Stimulated activated CD8-positive, alpha-beta memory T cell treated with anti-CD3 and anti-CD28 coated beads, Interleukin-12 subunit alpha, Interleukin-12 subunit beta, amount 100 ng/mL, for 24 hours (primary cell): Measurements from ENCODE around the gene RAB3A.
"Not testable (repeated sequence)": the region's sequence is repeated elsewhere in the genome, so short reads cannot be mapped to it uniquely, and the experiment has no call there.

Source experiments
- DNase-seq: peaks from one replicate; pipeline ENCODE4 v3.0.0-alpha.2; 2020; ENCODE audit errors: extremely low read depth

The RAB3A gene

DNA sequence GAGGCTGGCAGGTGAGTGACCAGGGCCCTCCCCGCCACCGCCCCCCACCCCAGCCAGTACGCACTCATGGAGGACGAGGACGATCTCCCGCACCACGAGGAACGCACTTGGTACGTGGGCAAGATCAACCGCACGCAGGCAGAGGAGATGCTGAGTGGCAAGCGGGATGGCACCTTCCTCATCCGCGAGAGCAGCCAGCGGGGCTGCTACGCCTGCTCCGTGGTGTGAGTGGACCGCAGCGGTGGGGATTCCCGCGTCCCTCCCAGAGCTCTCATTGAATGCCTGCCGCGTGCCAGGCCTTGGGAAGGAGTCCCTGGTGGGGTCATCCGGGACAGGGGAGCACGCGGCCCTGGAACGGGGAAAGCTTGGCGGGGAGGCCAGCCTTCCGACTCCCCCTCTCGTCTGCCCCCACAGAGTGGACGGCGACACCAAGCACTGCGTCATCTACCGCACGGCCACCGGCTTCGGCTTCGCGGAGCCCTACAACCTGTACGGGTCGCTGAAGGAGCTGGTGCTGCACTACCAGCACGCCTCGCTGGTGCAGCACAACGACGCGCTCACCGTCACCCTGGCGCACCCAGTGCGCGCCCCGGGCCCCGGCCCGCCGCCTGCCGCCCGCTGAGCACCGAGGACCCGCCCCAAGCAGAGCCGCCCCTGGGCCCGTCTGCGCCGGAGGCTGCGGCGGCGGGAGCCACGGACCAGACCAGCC, 35.0 kb downstream of the RAB3A start:
- DNase-seq, result no peak

DNA sequence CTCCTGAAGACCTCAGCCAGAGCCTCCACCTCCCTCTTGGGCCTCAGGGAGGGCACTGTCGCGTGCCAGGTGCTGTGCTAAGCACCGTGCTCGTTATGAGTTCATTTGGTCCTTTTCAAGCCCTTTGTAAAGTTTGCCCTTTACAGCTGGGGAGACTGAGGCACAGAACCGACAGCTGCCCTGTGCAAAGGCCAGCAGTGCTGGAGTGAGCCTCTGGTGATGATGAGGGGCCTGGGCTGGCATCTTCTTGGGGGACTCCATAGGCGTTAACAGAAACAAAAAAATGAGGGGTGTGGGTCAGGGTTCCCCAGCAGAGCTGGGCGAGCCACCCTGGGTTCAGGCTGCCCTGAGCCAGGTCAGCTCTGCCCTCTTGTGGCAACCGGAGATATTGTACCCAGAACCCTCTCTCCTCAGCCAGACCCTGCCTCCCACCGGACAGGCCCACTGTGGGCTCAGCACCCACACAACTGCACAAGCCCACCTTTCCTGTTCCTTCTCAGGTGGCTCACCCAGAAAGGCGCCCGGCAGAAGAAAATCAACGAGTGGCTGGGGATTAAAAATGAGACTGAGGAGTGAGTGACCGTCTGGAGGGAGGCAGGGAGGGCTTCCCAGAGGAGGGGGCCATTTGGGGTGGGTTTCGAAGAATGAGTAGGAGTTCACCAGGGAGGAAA, 35.7 kb downstream of the RAB3A start:
- DNase-seq, result no peak

DNA sequence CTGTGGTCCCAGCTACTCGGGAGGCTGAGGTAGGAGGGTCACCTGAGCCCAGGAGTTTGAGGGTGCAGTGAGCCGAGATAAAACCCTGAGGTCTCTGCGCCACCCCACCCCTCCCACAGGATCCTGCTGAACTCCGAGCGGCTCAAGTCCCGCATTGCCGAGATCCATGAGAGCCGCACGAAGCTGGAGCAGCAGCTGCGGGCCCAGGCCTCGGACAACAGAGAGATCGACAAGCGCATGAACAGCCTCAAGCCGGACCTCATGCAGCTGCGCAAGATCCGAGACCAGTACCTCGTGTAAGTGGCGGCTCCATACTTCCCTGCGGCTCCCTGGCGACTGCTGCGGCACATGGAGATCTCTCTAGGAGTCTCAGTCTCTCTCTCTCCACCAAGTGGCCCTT, 36.8 kb downstream of the RAB3A start:
- DNase-seq, result no peak

DNA sequence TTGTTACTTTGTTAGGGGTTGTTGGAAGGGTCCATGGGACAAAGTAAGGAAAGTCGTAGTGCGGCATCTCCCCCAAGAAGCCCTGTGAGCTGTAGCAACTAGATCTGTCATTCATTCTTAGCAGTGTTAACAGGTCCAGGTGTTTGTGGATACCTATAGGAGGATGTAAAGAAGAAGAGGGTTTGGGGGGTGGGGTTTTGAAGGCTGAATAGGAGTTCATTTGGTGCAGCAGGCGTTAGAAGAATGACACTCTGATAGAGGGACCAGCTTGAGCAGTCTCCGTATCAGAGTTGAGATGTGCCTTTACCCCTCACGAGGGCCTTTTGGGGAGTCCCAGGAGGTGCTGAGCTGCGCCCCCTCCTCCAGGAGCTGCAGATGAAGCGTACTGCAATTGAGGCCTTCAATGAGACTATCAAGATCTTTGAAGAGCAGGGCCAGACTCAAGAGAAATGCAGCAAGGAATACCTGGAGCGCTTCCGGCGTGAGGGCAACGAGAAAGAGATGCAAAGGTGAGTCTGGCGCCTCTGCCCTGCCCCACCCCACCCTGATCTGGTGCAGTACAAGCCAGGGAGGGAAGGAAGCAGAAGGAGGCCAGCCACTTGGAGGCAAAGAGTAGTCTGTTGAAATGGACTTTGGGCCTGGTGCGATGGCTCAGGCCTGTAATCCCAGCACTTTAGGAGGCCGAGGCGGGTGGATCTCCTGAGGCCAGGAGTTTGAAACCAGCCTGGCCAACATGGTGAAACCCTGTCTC, 37.9 kb downstream of the RAB3A start:
- DNase-seq, result no peak

DNA sequence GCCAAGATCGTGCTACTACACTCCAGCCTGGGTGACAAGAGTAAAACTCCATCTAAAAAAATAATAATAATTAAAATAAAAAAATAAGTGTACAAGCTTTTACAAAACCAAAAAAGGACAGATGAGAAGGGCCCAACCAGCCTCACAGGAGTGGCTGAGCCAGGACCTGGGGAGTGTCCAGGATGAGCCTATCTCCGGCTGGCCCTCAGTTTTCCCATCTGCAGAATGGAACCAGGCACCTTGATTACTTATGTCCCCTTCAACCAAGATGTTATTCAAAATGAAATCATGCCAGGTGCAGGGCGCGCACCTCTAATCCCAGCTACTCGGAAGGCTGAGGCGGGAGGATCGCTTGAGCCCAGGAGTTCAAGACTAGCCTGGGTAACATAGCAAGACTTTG, 39.8 kb downstream of the RAB3A start:
- no peak for DNase-seq

DNA sequence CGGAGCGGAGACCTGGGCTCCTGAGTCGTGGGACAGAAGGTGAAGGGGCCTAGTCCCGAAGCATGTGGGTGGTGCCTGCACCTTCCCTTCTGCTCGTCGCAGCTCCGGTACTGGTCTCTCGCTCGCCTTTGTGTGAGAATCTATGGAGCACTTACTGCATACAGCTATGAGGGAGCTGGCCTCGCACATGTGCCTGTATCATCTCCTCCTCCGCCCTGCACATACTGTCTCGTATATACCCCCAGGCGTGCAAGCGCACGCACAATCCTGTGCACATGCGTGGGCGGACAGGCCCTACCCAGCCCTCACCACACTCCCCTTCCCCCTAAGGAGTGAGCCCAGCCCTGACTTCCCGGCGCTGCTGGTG, 42.2 kb downstream of the RAB3A start:
- DNase-seq, result no peak

DNA sequence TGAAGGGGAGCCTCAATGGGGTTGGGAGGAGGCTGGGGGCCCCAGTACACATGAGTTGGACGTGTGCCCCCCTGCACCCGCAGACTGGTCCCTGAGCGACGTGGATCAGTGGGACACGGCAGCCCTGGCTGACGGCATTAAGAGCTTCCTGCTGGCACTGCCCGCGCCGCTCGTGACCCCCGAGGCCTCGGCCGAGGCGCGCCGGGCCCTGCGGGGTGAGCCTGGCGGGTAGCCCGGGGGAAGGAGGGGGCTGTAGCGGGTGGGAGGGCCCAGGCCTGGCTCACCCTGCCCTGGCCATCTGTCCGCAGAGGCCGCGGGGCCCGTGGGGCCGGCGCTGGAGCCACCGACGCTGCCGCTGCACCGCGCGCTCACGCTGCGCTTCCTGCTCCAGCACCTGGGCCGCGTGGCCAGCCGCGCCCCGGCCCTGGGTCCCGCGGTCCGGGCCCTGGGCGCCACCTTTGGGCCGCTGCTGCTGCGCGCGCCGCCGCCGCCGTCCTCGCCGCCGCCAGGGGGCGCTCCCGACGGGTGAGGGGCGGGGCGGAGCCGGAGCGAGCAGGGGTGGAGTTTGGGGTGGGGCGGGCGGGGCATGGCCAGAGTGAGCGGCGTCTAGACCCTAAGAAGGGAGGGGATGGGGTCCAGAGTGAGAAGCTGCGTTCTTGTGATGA, 42.7 kb downstream of the RAB3A start:
- no peak for DNase-seq

DNA sequence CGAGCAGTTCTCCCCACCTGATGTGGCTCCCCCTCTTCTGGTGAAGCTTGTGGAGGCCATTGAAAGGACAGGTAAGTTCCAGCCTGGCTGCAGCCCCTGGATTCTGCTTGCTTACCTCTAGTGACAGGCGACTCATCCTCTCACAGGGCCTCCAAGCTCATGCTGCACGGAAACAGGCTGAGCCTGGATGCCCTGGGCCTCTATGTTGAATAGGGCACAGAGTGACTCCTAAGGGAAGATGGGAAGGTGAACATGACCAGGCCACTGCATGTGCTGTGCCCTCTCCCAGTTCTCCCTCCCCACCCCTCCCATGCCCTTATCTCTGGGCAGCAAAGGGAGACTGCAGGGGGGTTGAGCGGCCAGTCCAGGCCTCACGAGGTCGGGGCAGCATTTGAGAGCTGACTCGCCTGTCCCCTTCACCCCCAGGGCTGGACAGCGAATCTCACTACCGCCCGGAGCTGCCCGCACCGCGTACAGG, 43.3 kb downstream of the RAB3A start:
- no peak for DNase-seq

DNA sequence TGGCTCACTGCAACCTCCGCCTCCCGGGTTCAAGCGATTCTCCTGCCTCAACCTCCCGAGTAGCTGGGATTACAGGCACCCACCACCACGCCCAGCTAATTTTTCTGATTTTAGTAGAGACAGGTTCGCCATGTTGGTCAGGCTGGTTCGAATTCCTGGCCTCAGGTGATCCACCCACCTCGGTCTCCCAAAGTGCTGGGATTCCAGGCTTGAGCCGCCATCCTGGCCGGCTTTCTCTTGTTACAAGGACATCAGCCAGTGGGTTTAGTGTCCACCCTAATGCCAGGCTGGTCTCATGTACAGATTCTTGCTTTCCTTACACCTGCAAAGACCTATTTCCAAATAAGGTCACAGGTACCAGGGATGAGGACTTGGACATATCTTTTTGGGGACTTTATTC, 44.0 kb downstream of the RAB3A start:
- DNase-seq, result no peak

DNA sequence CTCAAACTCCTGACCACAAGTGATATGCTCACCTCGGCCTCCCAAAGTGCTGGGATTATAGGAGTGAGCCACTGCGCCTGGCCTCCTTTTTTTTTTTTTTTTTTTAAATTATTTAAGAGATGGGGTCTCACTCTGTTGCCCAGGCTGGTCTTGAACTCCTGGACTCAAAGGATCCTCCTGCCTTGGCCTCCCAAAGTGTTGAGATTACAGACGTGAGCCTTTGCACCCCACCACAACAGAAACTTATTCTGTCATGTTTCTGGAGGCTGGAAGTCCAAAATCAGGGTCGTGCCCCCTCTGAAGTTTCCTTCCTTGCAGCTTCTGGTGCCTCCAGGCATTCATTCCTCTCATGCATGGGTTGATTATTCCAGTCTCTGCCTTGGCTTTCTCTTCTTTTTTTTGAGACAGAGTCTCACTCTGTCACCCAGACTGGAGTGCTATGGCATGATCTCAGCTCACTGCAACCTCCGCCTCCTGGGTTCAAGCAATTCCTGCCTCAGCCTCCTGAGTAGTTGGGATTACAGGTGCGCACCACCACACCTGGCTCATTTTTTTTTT, 44.7 kb downstream of the RAB3A start:
- DNase-seq, result not testable (repeated sequence)

DNA sequence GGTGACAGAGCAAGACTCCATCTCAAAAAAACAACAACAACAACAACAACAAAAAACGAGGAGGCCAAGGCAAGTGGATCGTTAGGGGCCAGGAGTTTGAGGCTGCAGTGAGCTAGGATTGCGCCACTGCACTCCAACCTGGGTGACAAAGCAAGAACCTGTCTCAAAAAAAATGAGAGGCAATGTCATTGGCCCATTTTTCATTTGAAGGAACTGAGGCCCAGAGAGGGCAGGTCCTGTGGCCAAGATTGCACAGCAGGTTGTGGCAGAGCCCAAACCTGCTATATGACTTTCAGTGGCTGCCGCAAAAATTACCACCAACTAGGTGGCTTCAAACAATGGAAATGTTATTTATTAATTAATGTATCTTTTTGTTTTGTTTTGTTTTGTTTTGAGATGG, 45.4 kb downstream of the RAB3A start:
- no peak for DNase-seq

DNA sequence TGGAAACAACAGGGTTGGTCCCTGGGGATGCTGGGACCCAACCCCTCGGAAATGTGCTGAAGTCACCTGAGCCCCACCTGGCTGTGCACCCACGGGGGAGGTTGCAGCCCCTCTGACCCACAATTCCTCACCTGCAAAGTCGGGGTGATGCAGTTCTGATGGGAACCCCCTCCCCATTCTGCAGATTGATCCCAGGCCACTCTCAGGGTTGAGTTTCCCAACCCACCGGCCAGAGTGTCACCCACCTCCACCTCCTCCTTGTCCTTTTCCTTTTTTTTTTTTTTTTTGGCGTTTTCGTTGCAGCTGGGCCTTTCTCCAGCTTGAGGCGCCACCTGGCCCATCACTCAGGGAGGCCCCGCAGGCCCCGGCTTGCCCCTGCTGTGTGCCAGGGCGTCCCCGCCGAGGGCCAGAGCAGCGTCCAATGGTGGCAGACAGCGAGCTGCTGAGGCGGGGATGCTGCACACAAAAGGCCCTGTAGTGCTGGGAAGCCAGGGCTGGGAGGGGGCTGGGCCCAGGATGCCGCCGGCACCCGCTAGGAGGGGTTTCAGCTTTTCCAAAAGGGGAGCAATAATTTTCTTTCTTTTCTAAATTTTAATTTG, 46.3 kb downstream of the RAB3A start:
- no peak for DNase-seq

DNA sequence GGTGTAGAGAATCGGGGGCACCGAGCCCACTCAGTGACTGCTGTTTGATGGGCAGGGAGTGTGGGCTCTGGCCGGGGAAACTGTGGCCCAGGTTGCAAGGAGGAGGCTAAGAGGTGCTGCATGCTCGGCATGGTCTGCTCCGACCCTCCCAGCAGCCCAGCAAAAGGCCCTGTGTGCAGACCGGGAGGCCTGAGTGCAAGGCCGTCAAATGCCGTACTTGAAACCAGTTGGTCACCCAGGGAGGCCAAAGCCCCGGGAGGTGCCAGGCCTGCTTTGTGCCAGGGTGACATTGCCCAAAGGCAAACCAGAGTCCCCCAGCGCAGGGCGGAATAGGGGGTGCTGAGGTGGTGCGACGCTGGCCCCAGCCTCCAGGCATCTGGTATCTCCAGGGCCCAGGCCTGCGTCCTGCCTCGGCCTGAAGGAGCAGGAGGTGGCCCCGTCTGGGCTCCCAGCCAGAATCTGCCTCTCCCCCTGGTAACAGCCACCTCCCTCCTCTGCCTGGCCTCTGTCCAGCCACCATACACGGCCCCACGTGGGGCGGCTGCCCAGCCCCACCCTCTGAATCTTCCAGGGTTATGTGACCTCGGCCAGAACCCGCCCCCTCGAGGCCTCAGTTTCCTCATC, 46.9 kb downstream of the RAB3A start:
- no peak for DNase-seq

DNA sequence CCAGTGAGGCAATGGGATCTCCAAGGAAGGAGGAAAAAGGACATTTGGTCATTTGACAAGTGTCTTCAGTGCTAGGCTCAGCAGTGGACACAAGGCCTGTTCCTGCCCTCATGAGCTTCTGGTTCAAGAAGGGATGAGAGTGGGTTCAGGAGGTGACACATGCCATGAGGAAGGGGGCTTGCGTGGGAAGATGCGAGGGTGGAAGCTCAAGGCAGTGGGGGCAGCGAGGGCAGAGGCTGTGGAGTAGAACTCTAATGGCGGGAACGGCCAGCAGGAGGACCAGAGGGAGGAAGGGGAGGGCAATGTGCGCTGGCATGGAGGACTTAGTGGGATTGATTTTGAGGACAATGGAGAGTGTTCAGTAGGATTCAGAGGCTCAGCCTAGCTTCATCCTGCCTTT, 47.6 kb downstream of the RAB3A start:
- DNase-seq, result no peak

DNA sequence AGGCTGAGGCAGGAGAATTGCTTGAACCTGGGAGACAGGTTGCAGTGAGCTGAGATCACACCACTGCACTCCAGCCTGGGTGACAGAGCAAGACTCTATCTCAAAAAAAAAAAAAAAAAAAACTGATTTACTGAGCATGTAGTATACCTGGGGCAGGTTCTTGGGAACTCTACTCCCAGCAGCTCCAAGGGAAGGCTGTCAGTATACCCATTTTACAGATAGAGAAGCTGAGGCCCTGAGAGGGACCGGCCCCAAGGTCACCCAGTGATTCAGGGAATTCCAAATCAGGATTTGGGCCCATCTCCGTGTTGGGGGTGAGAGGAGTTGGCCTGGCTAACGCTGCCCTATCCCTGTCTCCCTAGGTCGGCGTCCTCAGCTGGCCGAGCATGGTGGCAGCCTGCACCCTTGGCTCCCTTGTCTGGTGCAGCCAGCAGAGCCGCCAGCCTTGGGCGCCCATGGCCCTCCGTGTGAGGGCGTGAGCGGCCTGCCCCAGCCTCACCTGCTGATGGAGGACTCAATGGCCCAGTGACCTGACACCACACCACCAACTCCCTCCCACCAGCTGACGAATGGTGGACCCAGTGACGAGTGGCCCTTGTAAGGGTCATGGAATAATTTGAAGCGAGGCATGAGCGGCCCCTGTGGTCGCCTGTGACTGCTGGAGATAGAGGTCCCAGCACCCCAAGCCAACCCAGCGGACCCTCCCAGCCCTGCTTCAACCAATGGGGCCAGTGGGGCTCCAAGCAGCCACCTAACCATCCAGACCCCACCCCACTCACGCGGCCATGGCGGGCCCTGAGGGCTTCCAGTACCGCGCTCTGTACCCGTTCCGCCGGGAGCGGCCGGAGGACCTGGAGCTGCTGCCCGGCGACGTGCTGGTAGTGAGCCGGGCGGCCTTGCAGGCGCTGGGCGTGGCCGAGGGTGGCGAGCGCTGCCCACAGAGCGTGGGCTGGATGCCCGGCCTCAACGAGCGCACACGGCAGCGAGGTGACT, 48.5 kb downstream of the RAB3A start:
- DNase-seq, result no peak

DNA sequence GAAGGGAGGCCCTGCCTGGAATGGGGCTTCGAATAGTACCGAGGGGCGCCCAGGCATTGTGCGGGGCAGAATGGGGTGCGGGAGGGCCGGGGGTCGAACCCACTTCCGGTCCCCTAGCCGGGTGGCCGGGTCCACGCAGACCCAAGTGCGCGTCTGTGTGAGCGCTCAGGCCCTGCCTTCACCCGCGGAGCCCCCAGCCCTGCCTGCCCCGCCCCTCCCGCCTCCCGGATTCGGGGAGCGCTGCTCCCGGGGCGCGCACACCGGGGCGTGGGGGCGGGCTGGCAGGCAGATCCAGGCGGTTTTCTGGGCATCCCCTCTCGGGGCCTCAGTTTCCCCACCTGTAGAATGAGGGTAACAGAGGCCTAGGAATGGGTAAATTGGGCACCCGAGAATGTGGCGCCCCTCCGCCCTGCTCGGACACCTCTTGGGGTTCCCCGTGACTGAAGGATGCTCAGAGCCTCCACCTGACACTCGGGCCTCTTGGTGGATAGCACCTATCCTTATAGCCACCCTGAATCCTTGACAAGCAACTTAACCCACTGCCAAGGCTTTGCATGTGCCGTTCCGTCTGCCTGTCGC, 50.2 kb downstream of the RAB3A start:
- DNase-seq, result no peak

DNA sequence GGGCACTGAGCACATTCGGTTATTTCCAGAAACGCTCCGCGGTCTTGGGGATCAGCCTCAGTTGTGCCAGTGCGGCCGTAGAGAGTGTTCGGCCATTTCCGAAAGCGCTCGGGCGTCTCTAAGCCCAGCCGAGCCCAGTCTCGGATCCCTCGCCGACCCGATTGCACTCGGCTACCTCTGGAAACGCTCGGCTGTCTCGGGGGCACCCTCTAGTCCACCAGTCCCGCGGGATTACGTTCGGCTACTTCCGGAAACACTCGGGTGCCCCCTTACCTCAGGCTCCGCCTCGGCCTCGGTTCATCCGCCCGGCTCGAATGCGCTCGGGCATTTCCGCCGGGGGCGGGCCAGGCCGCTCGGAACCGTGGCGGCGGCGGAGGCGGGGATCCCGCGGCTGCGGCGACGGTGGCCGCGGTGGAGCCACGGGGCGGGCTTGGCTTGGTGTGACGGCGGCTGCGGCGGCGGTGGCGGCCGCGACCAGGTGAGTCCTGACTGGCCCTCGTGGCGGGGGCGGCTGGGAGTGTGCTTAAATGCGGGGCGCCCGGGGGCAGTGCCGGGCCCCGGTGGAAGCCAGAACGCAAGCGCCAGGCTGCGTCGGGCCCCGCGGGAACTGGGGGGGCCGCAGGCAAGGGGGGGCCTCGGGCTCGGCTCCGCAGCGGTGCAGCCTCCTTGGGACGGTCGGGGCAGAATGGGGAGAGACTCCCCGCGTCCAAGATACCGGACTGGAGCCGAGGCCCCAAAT, 50.9 kb downstream of the RAB3A start, which contains the start of gene PIK3R2:
Gene PIK3R2 (plus strand): TSS at position 347 of the 739 bp plus-strand sequence. CDS start 2,717 bp downstream, outside the sequence.
- peak; percentile 99 for DNase-seq

DNA sequence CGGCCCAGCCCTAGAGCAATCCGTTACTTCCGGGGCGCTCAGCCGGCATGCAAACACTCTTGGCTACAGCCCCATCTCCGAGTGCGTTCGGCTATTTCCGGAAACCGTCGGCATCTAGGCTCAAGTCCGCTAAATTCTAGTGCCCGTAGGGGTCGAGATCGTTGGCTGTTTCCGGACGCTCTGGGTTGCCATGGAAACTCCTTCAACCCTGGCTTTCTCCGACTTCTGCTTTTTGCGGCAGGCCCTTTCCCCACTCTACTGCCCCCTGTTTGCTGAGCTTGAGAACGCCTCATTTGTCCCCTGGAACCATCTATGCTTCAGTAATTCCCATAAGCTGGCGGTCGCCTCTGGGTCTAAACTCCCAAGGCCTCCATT, 51.4 kb downstream of the RAB3A start:
- DNase-seq, result peak; percentile 90
